ENCODE data around the gene CLIP4.

CLIP4 gene

DNA sequence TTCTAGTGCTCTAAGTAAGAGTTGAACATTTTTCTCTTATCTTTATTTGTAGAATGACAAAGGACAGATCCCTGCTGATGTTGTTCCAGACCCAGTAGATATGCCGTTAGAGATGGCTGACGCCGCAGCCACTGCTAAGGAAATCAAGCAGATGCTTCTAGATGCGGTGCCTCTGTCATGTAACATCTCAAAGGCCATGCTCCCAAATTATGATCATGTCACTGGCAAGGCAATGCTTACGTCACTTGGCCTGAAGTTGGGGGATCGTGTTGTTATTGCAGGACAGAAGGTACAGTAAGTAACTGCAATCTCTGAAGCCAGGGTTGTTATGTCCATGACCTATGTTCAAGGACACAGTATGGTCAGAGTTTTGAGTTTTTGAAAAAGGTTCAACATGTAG, 28.4 kb downstream of the CLIP4 start:
- no peak for DNase-seq

DNA sequence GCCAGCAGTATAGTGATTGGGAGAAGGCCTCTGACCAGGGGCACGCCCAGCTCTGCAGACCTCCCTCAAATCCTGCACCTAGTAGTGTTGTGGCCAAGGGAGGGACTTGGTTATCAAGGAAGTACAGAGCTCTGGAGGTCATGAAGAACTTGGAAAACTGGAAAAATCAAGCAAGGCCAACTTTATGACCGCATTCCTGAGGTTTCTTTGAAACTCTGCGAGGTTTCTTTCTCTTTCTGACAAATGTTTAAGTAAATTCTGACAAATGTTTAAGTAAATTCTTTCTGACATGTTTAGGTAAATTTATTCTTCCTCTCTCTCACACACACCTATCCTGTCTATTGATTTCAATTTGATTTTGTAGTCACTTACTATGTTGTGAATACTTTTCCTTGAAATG, 31.0 kb downstream of the CLIP4 start:
- DNase-seq: no peak

DNA sequence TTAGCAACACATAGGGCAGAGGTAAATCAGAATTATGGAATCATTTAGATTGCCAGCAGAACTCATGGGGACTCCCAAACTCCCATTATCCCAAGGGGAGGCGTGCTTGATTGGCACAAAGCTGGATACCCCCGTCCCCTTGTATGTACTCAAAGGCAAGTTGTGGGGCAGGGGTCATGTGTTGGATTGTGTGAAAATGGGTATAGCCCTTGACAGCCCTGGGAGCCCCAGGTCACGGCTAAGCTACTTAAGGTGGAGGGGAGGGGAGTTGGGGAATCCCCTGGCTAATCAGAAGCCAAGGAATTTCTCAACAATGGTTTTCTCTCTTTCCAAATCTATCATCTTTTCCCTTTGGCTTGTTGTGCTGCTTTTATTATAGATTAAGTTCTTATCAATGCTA, 32.7 kb downstream of the CLIP4 start:
- DNase-seq: no peak

DNA sequence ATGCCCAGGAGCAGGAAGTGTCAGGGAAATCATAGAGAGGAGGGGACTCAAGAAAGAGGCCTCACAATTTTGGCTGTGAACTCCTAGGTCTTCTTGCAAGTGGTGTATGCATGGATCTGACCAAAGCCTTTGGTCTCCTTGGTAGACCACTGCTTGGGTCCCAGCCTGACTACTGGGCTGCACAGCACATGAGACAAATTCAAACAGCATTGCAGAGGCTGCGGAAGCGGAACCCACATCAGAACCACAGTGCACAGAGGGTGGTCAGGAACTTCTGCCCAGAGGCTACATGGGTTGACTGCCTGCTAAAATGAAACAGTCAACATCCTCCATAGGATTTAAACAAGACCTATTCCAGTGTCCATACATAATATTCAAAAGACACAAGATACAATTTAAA, 39.4 kb downstream of the CLIP4 start:
- DNase-seq: no peak

DNA sequence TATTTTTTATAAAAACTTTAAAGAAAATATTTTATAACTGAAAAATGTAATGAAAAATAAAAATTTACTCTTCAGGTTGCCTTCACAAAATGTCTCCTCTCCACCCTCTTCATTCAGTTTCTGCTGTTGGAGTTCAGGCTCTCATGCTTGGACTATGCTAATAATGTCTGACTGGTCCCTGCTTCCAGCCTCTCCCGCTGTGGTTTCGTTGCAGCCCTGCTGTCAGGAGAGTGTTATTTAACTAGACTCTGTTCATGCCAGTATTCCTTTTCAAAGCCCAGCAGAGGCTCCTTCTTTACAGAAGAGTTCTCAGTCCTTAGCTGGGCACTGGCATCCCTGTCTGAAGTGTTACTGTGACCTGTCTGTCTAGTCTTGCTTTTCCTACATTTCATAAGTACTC, 40.4 kb downstream of the CLIP4 start:
- no peak for DNase-seq

DNA sequence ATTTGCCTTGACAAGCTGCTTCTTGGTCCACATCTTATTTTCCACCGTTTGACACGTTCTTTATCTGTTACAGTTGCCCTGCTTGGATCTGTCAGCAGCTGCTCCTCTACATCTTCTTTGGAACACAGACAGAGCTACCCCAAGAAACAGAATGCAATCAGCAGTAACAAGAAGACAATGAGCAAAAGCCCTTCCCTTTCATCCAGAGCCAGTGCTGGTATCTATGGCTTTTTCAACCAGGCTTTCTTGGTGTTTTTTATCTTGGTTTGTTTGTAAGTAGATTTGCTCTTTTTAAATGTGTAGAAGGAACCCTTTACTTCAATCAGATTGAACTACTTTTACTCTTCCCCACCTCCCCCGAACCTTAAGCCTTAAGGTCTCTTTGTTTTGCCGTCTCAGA, 41.9 kb downstream of the CLIP4 start:
- DNase-seq: no peak

DNA sequence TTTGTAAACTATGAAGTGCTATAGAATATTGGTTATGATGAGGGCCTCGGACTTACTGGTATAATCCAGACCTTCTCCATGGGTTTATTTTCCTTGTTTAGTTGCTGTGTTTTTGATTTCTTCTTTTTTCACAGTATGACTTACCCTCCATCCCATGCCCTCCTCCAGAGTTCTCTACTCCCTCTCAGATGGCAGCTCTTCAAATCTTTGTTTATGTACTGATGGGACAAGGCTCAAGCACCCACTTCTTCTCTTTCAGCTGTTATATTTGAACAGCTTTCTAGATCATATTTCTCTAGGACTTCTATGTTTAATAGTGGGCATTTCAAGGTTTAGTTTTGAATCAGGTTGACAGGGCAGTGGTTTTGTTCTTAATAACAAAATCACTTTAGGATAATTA, 43.9 kb downstream of the CLIP4 start:
- DNase-seq: no peak

DNA sequence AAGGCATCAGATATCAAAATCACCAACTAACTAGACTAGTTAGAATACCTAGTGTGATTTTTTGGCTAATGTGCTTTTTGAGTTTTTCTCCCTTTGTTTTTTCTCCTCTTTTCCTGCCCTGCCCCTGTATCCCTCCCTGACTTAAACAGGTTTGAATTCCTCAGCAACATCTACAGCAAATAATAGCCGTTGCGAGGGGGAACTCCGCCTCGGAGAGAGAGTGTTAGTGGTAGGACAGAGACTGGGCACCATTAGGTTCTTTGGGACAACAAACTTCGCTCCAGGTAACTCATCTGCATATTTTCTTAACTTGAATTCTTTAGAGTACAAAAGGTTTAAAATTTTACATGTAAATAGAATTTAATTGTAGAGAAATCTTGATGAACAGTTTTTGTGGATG, 45.0 kb downstream of the CLIP4 start:
- DNase-seq: no peak

DNA sequence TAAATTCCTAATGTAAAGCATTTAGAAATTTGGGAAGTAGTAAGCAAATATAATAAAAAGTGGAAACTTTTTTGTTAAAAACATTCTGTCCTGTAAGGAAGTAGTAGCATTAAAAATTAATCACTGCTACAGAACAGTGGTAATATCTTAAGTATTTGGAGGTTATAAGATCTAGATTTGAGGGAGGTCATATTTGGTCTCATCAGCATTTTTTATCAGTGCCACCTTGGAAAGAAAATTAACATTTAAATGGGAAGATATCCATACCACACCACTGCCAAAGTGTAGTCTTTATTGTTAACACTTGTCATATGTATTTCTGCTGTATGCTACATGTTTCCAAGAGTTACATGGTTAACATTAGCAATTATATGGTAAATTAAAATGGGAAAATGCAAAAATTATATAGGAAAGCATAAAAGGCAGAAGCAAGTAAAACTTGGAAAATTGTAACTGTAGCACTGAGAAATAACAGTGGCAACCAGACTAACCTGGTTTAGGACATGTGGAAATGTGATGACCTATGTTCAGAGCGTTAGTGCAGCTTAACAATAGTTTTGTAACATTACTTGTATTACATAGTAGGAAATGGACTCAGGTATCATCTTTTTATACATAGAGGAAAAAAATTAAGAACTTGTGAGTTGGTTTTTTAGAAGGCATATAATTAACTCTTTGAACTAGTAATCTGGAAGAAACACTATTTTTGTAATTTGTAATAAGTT, 47.2 kb downstream of the CLIP4 start:
- DNase-seq: no peak

DNA sequence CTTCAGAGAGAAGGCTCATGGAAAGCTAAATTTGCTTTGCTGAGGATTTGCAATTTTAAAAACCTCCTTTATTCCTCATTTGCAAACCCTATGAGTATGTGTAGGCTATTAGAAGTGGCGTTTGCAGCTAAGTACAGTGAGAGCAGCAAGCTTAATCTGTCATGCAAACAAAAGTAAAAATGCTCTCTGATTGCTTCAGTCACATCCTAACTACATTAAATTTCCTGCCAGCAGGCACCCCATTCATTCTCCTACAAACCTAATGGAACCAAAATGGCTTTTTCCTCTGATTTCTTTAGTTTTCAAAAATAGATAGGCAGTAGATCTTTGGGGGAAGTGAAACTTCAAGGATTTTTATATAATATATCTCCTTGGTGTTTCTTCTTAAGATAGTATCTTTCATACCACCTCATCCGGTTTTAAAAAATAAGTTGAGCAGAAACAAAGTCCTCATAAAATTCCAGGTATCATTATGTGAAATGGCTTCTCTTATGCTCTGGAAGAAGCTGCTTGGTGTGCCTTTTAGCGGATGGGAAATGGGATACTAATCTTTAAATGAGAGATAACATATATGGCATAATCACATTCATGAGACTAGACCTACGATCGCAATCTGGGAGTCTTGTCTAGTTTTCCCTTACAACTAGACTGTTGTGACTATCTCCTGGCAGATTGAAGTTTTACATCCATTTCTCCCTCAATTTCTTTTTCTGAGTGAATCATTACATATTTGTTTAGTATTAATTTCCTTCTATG, 49.1 kb downstream of the CLIP4 start:
- DNase-seq: no peak

DNA sequence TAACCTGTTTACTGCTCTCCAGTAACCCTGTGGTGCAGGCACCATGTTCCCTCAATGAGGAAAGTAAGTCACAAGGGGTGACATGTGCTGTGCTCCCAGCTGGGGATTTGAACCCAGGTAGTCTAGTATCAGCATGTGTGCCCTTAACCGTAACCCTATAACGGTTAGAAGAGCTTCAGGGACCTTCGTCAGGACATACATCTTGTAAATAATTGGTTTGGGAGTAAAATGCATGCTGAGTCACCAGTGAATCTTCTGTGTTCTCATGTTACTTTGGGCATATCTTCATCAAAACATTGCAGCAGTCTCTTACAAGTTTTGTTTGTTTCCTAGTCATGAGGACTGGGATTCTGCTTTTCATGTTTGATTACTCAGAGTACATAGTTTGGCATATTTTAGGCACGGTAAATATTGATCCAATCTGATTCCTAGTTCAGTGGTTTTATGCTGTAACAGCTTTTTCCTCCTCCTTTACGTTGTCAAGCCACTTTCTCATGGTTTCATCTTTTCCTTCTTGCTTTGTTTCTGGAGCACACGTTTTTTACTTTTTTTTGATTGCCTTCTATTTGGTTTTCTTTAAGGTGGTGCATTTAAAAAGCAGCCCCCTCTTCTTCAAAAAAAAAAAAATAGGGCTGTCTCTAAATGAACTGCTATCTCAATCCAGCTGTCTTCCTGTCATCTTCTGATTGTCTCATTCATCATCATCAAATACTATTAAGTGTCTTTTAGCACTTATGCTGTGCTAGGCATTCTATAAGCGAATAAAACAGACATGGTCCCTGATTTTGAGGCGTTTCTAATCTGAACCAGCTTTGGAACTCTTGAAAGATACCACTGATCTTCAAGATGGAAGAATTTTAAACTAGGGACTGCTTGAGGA, 50.4 kb downstream of the CLIP4 start:
- no peak for DNase-seq

DNA sequence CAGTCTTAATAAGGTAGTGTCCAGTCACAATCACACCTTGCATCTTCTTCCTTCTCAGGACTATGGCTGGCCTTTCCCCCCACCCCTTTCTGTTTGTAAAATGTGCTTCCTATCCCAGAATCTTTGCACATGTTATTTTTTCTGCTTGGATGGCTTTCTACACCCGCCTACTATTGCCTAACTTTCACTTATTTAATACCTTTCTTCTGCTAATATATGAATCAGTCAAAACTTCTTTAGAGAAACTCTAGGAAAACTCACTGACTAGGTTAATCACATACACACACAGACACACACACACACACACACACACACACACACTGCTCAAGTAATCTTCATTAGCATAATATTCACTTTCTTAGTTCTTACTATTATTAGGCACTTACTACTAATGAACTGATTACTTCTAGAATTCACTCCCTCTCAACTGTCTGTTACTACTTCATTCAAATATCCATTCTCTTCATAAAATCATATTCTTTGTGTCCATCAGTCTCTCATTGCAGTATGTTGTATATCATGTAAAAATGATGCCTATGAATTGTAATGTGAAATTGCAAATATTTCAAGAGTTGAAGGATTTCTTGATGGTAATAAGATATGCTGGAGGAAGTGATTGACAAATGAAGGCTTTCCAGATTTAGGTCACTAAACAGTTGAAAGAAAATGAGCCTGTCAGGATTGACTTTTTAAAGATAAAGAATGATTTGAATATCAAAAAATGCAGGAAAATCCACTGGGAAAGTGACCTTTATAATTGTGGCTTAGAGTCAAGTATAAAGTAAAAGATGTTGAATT, 51.2 kb downstream of the CLIP4 start:
- no peak for DNase-seq

DNA sequence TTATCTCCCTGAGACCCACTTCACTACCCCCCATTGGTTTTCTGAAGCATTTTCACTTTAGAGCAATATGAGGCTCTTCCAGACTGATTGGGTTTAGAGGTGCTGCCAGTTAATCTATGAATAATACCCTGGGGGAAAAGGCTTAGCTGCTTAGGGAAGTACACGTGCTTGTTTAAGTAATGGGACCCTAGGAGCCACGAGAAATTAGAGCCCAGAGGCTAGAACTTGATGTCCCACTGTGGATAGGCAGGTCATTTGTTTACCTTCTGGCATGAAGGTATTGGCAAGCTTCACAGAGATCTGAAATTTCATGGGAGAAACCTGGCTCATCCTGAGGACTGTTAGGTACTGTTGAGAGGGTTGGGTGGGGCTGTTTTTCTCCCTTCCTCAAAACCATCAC, 59.7 kb downstream of the CLIP4 start:
- DNase-seq: no peak

DNA sequence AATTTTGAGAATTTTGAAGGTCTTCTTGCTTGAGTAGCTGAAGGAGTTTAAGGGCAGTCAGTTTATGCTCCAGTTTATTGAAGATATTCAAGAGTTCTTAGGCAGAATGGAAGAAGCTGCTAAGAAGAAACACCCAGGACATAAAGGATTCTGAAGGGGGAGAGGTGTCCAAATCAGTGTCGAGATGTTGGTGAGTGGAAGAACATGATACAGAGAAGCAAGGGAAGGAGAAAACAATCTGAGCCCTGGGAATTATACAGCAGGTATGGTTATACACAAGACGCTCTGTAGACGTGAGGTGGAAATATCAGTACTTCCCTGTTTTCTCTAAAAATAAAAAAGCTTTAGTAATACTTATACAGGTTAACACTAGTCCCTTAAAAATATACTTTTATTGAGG, 60.1 kb downstream of the CLIP4 start:
- DNase-seq: no peak

DNA sequence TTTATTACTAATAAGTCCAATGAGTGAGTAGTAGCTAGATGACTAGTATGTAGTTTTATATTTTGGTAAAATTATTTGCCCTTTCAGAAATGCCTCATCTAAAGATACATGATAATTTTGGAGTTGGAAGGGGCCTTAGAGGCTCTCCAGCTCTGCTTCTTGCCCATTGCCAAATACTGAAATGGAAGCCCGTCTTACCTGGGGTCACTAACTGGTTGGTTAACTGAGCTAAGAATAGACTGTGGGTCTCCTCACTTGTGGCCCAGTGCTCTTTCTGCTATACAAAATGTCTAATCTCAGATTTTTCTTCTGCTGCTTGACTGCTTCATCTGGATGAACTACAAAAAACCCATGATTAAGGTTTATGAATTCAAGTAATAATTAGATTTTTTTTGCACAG, 67.1 kb downstream of the CLIP4 start:
- no peak for DNase-seq

DNA sequence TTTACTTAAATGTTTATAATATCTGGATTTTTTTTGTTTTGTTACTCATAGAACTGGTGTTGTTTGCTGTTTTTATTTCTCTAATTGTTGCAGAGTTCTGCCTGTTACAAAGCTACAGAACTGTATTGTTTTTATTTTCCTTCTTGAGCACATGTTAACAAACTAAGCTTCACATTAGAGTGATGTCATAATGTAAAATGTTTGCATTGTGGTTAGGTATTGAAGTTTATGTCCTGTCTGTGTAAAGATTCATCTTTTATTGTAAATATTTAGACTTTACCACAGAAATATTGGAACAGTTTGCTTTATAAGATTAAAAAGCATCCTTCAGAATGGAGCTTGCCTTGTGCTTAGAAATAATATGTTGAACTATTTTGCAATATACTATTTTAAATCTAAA, 67.7 kb downstream of the CLIP4 start:
- no peak for DNase-seq

DNA sequence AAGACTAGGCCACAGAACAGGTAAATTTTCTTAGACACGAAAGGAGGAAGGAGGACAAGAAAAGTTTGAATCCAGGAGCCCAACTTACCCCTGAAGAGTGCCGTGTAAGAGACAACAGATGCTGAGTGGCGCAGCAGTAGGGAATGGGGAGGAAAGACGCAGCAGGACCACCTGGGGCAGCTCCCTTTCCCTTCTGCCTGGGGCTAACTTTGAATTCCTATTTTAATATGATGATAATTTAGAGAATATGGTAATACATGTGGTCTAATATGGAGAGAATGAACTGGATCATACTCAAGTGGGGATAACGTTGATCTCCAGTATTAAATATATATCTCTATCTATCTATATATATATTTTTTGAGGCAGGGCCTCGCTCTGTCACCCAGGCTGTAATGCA, 69.3 kb downstream of the CLIP4 start:
- DNase-seq: no peak

DNA sequence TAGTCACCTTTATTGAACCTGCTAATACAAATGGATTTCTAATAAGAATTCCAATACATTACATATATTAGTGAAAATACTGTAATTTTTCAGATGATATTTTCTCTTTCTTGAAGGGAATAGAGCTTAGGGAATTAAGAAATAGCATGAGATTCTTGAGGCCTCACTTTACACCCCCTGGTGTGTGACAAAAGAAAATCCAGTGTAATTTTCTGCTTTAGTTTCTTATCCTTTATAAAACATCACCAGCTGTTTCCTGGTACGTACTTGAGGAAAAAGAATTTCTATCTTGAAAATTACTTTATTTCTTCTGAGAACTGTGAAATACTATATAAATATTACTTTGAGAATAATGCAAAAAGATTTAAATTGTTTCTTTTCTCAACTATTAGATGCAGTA, 71.6 kb downstream of the CLIP4 start:
- DNase-seq: no peak

DNA sequence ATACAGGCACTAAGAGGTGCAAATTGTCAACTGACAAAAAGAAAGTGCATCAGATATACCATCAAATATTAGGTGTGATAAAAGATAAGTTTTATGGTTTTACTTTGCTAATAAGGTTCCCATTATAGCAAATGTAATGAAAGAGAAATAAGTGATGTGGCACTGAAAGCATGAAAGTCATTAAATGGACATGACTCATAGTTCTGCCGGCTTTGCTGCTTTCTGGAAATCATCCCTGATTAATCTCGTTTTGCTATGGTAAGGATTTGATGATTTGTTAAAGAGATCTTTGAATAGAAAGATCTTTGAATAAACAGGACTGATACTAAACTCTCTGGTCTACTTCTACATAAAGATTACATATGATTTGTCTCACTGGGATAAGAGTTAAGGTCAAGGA, 72.7 kb downstream of the CLIP4 start:
- no peak for DNase-seq

DNA sequence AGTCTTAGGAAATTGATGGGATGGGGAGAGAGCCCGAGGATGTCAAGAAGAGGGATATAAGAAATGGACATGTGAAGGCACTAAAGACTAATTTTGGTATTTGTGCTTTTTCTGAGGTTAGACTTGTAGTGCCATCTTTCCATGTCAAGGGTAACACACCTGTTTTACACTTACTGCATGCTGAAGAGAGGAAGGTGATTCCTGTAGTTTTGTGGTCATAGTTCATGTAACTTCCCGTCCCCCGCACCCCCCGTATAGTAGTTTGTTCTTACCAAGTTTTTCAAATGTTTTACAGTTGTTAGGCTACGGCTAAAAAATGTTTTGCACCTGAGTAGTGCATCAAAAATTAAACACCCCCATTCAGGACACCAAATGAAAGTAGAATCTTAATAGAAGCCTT, 73.8 kb downstream of the CLIP4 start:
- no peak for DNase-seq

DNA sequence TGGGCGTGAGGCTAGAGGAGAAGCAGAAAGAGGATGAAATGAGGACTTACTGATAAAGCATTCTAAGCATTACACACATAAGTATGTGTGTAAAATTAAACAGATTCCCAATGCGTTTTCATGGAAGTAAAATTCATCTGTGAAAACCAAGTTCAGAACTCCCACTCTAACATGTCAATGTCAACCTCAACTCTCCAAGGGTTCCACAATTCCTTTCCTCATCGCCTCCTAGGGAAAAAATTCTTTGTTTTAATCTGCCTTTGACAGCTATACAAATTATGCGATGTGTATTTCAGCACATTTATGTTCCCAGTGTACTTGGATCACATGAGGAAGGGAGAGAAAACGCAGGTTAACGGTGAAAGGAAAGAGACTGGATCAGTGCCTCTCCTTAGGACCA, 76.6 kb downstream of the CLIP4 start:
- DNase-seq: no peak

DNA sequence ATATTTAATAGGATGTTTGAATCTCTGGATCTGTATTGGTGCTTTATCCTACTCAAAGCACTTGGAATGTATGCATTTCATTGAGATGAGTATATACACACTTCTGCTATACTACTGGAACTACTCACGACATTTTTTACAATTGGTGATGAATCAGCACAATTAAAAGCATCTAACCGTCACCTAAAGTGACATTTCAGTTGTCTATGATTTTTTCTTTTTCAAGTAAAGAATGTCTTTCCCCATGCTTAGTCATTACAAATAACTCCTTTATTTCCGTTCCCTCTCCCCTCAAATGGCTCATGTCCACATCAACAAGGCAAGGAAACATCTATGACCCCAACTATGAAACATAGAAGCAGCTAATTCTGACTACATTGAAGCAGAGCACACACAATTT, 77.3 kb downstream of the CLIP4 start:
- DNase-seq: no peak

DNA sequence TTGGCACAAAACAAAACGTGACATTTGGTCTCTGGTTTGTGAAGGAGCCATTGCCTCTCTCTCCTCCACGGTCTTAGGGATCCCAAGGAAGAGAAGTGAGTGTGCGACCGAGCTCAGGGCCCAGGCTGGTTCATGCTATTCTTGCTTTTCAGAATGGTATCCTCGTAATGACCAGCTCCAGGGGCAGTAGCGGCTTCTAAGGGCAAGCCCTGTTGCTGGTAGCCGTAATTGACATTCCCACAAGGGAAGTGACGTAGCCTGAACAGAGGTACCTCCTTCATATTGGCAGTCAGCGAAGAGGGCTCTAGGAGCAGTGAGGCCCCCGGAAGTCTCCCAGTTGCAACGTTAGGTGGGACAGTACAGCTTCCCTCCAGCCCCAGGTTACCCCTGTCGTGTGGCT, 77.9 kb downstream of the CLIP4 start:
- no peak for DNase-seq

Measured in inflammatory macrophage treated with lipopolysaccharide for 4 hours (primary cell).